ENCODE measurements around the gene APOA4. TPM values are rescaled to one million over a fixed set of nuclear protein-coding genes. Genes with fewer than 3 reads are reported as not detected.
"Not testable (repeated sequence)": the region's sequence is repeated elsewhere in the genome, so short reads cannot be mapped to it uniquely, and the experiment has no call there.

Gene APOA4
- total and polyA plus RNA-seq, 2 experiments from 2014 or later: not detected

DNA sequence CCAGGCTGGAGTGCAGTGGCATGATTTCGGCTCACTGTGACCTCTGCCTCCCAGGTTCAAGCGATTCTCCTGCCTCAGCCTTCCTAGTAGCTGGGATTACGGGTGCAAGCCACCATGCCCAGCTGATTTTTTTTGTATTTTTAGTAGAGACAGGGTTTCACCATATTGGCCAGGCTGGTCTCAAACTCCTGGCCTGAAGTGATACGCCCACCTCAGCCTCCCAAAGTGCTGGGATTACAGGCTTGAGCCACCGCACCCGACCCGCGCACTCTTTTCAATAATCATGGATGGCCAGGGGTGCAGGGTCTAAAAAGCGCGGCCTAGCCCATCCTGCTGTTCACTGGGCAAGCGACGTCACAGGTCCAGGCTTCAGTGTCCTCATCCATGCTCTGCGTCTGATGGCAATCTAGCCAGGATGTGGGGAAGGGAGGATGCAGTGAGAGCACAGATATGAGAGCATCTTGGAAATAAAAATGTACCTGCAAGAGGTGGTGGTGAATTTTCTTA, 11.5 kb upstream of the APOA4 start:
- H3K36me3 ChIP-seq (ENCODE audit: insufficient read depth); DNase-seq (ENCODE audit: low spot score); H3K36me3 Mint-ChIP-seq (ENCODE audit: low read depth); ATAC-seq; H3K27ac Mint-ChIP-seq; H3K27ac ChIP-seq (ENCODE audit: low read depth); H3K27me3 ChIP-seq (ENCODE audit: insufficient read depth); H4K20me1 ChIP-seq (replicated peaks; ENCODE audit: insufficient read depth); H3F3A ChIP-seq (replicated peaks; ENCODE audit: low read depth); H3K9me3 Mint-ChIP-seq; H3K9me2 ChIP-seq (ENCODE audit: insufficient read depth); H3K79me2 ChIP-seq (replicated peaks; ENCODE audit: insufficient read depth); H3K4me1 ChIP-seq (ENCODE audit: insufficient read depth): not testable (repeated sequence)
- H2AFZ ChIP-seq: 0 out of 2 replicates have a peak overlapping the region, but pooled peaks have one; percentile 100
- peak overlapping the region; percentile 92; the same call in 1 of the 2 replicates for H3K4me2 ChIP-seq
- peak overlapping the region; percentile 65; the same call in 1 of the 2 replicates for H3K4me3 ChIP-seq
- H3K4me3 Mint-ChIP-seq: peak overlapping the region; percentile 69
- H3K27me3 Mint-ChIP-seq (ENCODE audit: insufficient read depth, low read depth, poor library complexity): peaks cover 19% of the 10 kb centered on the region
- H3K4me1 Mint-ChIP-seq: peaks cover 27% of the 10 kb centered on the region

GRCh38 chr11:116833816-116834534, 10.9 kb upstream of the APOA4 start:
- Mint-ChIP-seq H3K9me3 (no peaks in the 10 kb centered on the region), H3K4me3 (no peak overlapping the region), H3K4me1 (peaks cover 26% of the 10 kb centered on the region), H3K27me3 (ENCODE audit: insufficient read depth, low read depth, poor library complexity) (peaks cover 19% of the 10 kb centered on the region), H3K27ac (no peak overlapping the region), H3K36me3 (ENCODE audit: low read depth) (no peaks in the 10 kb centered on the region)
- Histone ChIP-seq H3K79me2 (replicated peaks; ENCODE audit: insufficient read depth) (no peaks in the 10 kb centered on the region), H3K4me3 (no peak overlapping the region), H3K4me1 (ENCODE audit: insufficient read depth) (peaks cover 6% of the 10 kb centered on the region; the same call in 1 of the 2 replicates), H3K36me3 (ENCODE audit: insufficient read depth) (no peaks in the 10 kb centered on the region), H3F3A (replicated peaks; ENCODE audit: low read depth) (0 out of 2 replicates have a peak, but pooled peaks cover 3% of the 10 kb centered on the region), H3K4me2 (no peak overlapping the region), H3K27ac (ENCODE audit: low read depth) (no peak overlapping the region), H2AFZ (no peak overlapping the region), H3K9me2 (ENCODE audit: insufficient read depth) (no peaks in the 10 kb centered on the region), H3K27me3 (ENCODE audit: insufficient read depth) (no peaks in the 10 kb centered on the region), H4K20me1 (replicated peaks; ENCODE audit: insufficient read depth) (no peaks in the 10 kb centered on the region)
- no peak for DNase-seq (ENCODE audit: low spot score)
- no peak for ATAC-seq
- TF ChIP-seq EZH2phosphoT487 (IDR thresholded peaks at IDR 0.05; ENCODE audit: unreplicated experiment): no peak
- no peak for TF ChIP-seq POLR2AphosphoS5 (IDR thresholded peaks at IDR 0.05; ENCODE audit: low read depth)
- TF ChIP-seq, protein P1, sequence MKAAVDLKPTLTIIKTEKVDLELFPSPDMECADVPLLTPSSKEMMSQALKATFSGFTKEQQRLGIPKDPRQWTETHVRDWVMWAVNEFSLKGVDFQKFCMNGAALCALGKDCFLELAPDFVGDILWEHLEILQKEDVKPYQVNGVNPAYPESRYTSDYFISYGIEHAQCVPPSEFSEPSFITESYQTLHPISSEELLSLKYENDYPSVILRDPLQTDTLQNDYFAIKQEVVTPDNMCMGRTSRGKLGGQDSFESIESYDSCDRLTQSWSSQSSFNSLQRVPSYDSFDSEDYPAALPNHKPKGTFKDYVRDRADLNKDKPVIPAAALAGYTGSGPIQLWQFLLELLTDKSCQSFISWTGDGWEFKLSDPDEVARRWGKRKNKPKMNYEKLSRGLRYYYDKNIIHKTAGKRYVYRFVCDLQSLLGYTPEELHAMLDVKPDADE (IDR thresholded peaks at IDR 0.05): no peak
- TF ChIP-seq, protein P2, sequence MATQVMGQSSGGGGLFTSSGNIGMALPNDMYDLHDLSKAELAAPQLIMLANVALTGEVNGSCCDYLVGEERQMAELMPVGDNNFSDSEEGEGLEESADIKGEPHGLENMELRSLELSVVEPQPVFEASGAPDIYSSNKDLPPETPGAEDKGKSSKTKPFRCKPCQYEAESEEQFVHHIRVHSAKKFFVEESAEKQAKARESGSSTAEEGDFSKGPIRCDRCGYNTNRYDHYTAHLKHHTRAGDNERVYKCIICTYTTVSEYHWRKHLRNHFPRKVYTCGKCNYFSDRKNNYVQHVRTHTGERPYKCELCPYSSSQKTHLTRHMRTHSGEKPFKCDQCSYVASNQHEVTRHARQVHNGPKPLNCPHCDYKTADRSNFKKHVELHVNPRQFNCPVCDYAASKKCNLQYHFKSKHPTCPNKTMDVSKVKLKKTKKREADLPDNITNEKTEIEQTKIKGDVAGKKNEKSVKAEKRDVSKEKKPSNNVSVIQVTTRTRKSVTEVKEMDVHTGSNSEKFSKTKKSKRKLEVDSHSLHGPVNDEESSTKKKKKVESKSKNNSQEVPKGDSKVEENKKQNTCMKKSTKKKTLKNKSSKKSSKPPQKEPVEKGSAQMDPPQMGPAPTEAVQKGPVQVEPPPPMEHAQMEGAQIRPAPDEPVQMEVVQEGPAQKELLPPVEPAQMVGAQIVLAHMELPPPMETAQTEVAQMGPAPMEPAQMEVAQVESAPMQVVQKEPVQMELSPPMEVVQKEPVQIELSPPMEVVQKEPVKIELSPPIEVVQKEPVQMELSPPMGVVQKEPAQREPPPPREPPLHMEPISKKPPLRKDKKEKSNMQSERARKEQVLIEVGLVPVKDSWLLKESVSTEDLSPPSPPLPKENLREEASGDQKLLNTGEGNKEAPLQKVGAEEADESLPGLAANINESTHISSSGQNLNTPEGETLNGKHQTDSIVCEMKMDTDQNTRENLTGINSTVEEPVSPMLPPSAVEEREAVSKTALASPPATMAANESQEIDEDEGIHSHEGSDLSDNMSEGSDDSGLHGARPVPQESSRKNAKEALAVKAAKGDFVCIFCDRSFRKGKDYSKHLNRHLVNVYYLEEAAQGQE (IDR thresholded peaks at IDR 0.05; ENCODE audit: unreplicated experiment): no peak
- no peak for TF ChIP-seq ZNF331 (CRISPR knock-in tag; IDR thresholded peaks at IDR 0.05; ENCODE audit: low read depth)
- no peak for TF ChIP-seq EZH2 (IDR thresholded peaks at IDR 0.05; ENCODE audit: low read depth, unreplicated experiment)
- no peak for TF ChIP-seq JUNB (IDR thresholded peaks at IDR 0.05; ENCODE audit: unreplicated experiment)
- no peak for TF ChIP-seq NANOG (IDR thresholded peaks at IDR 0.05; ENCODE audit: borderline replicate concordance)
- TF ChIP-seq ZNF114 (CRISPR knock-in tag; IDR thresholded peaks at IDR 0.05): no peak
- no peak for TF ChIP-seq STAT1 (IDR thresholded peaks at IDR 0.05; ENCODE audit: unreplicated experiment)
- TF ChIP-seq, protein P3, sequence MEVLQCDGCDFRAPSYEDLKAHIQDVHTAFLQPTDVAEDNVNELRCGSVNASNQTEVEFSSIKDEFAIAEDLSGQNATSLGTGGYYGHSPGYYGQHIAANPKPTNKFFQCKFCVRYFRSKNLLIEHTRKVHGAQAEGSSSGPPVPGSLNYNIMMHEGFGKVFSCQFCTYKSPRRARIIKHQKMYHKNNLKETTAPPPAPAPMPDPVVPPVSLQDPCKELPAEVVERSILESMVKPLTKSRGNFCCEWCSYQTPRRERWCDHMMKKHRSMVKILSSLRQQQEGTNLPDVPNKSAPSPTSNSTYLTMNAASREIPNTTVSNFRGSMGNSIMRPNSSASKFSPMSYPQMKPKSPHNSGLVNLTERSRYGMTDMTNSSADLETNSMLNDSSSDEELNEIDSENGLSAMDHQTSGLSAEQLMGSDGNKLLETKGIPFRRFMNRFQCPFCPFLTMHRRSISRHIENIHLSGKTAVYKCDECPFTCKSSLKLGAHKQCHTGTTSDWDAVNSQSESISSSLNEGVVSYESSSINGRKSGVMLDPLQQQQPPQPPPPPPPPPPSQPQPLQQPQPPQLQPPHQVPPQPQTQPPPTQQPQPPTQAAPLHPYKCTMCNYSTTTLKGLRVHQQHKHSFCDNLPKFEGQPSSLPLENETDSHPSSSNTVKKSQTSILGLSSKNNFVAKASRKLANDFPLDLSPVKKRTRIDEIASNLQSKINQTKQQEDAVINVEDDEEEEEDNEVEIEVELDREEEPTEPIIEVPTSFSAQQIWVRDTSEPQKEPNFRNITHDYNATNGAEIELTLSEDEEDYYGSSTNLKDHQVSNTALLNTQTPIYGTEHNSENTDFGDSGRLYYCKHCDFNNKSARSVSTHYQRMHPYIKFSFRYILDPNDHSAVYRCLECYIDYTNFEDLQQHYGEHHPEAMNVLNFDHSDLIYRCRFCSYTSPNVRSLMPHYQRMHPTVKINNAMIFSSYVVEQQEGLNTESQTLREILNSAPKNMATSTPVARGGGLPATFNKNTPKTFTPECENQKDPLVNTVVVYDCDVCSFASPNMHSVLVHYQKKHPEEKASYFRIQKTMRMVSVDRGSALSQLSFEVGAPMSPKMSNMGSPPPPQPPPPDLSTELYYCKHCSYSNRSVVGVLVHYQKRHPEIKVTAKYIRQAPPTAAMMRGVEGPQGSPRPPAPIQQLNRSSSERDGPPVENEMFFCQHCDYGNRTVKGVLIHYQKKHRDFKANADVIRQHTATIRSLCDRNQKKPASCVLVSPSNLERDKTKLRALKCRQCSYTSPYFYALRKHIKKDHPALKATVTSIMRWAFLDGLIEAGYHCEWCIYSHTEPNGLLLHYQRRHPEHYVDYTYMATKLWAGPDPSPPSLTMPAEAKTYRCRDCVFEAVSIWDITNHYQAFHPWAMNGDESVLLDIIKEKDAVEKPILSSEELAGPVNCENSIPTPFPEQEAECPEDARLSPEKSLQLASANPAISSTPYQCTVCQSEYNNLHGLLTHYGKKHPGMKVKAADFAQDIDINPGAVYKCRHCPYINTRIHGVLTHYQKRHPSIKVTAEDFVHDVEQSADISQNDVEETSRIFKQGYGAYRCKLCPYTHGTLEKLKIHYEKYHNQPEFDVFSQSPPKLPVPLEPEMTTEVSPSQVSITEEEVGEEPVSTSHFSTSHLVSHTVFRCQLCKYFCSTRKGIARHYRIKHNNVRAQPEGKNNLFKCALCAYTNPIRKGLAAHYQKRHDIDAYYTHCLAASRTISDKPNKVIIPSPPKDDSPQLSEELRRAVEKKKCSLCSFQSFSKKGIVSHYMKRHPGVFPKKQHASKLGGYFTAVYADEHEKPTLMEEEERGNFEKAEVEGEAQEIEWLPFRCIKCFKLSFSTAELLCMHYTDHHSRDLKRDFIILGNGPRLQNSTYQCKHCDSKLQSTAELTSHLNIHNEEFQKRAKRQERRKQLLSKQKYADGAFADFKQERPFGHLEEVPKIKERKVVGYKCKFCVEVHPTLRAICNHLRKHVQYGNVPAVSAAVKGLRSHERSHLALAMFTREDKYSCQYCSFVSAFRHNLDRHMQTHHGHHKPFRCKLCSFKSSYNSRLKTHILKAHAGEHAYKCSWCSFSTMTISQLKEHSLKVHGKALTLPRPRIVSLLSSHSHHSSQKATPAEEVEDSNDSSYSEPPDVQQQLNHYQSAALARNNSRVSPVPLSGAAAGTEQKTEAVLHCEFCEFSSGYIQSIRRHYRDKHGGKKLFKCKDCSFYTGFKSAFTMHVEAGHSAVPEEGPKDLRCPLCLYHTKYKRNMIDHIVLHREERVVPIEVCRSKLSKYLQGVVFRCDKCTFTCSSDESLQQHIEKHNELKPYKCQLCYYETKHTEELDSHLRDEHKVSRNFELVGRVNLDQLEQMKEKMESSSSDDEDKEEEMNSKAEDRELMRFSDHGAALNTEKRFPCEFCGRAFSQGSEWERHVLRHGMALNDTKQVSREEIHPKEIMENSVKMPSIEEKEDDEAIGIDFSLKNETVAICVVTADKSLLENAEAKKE (CRISPR knock-in tag; IDR thresholded peaks at IDR 0.05): no peak
